Cerebellar nuclear complex (tissue), 1 donor: ENCODE results near the gene OTUB1.

Experiments used
- DNase-seq, 2 experiments: peaks; one replicate each; lab custom pipeline; 2025; lab: John Stamatoyannopoulos, UW

The OTUB1 gene

DNA sequence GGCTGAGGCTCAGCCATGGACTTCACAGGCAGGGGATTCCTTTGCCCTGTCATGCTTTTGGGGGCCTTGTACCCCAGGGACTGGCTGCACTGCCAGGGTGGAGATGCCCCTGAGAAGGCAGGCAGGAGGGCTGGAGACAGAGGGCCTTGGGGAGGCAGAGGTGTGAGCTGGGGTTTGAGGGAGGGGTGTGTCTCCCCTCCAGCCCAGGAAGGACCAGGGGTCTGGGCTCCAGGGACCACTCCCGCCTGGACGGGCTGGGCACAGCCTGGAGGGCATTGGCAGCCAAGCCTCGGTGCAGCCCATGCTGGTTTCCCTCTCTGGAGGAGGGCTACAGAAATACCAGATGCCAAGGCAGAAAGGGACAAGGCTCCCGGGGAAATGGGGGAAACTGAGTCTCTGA, 19.5 kb downstream of the OTUB1 start:
- no peak for DNase-seq

DNA sequence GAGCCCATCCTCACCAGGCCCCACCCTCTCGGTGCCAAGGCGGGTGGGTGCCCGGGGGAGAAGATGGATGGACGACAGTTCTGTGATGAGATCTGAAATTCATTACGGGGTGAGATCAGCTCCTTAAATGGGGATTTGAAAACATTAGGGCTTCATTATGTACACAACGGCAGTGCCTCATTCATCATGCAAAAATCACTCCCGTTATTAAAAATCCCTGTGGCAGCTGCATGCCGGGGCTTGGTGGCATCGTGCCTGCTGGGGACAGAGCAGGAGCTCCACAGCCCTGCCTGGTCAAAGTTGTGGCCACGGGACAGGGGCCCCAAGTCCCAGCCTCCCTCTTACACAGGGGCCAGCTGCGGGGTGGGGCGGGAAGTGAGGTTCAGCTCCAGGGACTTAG, 20.2 kb downstream of the OTUB1 start:
- no peak for DNase-seq

DNA sequence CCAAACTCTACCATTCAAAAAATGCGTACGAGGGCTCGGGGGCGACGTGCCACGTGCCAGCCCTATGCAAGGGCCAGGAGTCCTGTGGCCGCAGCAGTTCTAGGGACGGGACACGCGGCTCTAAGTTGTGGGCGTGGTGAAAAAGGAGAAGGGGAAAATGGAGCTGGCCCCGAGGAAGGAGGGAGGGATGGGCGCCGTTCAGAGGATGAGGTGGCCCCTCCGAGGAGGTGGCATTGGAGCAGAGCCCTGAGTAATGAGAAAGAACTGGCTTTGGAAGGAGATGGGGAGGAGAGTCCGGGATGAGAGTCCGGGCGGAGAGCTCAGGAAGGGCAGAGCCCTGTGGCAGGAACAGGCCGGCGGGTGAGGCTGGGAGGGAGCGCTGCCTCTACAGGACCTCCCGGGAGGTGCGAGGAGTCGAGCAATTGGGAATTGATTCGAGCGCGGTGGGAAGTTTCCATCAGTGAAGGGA, 21.0 kb downstream of the OTUB1 start:
- DNase-seq = no peak

DNA sequence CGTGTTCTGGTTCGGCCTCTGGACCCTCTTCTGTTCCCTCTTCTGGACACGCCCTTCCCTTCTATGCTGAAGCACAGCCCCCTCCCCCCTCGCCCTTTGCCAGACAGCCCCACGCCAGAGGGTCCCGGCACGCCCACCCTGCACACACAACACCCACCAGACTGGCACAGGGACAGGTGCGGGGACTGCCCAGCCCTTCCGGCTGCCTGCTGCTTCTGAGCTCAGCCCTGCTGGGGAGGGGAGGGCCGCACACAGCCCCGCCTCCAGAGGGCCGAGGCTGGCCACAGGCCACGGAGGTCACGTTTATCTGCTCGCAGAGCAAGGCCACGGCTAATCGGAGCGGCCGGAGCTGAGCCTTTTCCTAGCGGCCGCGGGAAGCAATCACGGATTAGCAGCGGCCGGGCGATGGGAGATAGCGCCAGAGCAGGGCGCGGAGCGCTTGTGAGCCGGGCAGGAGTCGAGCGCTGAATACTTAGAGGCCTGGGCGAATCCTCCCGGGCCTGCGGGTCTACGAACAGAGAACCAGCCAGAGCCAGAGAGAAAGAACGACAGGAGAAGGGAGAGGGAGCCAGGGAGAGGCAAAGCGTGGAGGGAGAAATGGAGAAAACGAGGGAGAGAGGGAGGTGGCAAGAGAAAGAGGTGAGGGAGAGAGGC, 21.5 kb downstream of the OTUB1 start:
- DNase-seq = no peak

DNA sequence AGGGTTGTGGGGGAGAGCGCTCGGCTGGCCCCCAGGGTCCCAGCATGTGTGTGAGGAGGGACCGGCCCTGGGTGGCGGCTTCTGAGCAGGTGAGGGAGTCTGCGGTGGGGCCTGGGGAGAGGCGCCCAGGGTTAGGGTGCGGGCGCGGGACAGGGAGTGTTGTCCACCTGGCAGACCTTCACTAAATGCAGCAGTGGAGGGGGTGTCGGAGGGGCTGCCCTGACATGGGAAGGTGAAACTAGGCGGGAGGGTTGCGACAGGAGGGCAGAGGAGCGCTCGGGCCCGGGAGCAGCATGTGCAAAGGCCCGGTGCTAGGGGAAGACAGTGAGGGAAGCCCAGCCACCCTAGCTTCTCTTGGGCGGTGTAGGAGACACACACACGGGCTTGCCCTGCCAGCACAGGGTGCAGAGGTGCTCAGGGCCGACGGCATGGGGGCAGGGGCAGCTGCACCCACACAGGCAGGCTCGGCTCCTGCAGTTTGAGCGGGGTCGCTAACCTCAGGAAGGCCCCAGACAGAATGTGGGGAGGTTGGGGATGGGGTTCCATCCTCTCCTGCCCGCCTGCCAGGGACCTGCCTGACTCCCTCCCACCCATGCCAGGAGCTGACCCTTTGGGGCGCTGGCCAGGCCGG, 22.2 kb downstream of the OTUB1 start:
- DNase-seq = no peak

DNA sequence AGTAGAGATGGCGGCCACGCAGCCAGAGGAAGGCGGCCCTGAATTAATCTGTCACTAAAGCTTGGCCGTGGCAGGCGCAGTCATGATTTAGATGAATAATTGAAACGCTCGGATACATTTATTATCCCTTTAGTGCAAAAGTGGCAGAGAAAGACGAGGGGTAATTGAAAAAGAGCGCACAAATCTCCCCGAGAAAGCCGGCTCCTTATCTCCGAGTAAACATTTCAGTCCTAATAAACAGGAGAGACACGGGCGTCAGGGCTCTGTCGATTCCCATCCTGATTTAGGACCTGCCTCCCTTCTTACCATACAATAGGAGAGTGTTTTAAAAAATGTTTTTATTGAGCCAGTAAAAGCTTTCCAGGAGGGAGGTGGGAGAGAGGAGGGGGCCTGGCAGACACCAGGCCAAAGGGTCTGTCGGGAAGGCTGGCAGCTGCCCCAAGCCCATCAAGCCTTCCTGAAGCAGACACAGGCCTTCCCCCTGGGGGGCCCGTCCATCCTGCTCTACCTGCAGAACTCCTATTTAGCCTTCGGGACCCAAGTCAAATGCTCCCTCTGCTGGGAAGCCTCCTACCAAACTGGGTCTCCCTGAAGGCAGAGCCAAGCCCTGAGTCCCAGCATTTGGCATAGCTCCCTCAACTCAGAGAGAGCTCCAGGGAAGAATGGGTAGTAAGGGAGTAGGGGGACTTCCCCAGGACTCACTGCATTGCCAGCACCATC, 22.8 kb downstream of the OTUB1 start:
- no peak for DNase-seq

DNA sequence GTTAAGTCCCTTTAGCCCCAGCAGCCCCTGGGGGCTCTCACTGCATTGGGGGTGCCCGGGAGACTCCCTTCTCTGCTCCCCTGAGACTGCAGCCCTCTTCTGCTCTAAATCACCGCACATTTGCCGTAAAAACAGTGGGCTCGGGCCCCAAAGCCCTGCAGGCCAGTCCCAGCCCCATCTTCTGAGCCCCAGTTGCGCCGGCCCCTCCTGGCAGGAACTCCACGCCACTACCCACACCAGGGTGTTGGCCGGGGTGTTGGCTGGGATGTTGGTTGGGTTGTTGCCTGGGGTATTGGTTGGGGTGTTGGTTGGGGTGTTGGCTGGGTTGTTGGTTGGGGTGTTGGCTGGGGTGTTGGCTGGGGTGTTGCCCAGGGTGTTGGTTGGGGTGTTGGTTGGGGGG, 23.5 kb downstream of the OTUB1 start:
- no peak for DNase-seq

DNA sequence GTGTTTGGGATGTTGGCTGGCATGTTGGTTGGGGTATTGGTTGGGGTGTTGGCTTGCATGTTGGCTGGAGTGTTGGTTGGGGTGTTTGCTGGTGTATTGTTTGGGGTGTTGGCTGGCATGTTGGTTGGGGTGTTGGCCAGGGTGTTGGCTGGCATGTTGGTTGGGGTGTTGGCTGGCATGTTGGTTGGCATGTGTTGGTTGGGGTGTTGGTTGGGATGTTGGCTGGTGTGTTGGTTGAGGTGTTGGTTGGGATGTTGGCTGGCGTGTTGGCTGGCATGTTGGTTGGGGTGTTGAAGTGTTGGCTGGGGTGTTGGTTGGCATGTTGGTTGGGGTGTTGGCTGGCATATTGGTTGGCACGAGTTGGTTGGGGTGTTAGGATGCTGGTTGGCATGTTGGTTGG, 24.5 kb downstream of the OTUB1 start:
- no peak for DNase-seq

DNA sequence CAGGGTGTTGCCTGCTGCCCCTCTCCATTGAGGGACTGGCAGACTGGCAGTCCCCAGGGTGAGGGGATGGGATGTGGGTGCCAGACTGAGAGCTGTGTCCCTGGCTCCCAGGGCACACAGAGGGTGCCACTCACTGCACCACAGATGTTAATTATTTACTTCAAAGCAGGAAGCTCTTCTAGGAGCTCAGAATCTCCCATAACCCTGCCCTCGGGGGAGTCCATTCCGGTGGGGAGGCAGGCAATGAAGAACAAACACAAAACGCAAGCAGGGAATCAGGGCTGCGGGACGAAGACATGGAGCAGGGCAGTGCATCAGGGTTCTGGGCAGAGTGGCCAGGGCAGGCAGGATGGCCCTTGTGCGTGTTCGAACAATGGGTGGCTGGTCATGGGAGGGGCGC, 25.1 kb downstream of the OTUB1 start:
- no peak for DNase-seq

DNA sequence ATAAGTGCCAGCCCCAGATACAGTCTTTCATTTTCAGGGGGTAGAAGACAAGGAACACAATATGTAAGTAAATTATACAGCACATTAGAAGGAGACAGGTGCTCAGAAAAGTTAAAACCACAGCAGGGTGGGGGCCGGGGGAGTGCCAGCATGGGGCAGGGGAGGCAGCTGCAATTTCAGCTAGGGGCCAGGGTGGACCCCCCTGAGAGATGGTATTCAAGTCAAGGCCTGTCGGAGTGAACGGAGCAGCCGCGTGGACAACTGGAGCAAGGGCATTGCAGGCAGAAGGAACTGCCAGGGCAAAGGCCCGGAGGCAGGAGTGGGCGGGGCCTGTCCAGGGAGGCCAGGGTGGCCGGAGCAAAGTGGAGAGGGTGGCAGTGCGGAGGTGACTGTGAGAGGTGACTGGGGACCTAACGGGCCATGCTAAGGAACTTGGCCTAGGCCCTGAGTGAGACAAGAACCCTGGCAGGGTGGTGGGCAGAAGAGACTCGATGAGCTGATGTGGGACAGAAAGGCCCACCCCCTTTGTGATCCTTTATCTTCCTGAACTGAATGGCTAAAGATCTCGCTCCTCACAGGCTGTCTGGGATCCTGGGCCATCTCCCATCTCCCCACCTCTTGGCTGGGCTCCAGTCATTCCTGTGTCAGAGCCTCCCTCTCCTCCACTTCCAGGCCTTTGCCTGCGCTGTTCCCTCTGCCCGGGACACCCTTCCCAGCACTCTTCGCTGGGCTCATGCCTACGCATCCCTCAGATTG, 27.1 kb downstream of the OTUB1 start:
- DNase-seq = no peak

DNA sequence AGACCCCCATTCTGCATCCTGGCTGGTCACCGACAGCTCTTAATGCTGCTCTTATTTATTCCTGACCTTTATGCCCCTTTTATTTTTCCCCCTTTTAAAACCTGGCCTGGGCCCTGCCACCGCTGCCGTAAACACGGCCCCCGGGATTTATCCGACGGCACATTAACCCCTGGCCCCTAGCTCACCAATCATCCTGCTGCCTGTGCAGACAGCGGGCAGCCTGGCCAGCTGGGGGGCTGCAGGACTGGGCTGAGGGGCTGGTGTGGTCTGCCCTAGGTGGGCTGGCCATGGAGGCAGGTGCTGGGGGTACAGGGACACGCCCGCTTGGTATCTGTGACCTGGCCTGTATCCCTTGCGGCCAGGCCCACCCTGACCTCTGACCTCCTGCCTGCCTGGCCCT, 28.1 kb downstream of the OTUB1 start:
- no peak for DNase-seq

DNA sequence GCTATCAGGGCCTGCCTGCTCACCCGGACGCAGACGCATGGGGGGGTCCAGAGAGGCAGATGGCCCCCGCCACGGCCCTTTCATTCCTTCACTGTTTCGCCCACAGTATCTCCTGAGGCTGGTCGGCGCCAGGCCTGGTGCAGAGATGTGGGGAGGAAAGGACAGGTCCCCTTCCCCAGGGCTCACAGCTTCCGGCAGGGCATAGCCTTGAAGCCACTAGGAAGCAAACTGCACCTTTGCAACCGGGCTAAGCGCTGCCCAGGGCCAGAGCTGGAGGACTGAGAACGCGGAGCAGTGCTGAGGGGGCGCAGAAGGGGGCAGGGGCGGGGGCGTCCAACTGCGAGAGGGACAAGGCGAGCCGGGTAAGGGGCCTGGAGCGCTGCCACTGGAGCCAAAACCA, 29.3 kb downstream of the OTUB1 start:
- DNase-seq = no peak

DNA sequence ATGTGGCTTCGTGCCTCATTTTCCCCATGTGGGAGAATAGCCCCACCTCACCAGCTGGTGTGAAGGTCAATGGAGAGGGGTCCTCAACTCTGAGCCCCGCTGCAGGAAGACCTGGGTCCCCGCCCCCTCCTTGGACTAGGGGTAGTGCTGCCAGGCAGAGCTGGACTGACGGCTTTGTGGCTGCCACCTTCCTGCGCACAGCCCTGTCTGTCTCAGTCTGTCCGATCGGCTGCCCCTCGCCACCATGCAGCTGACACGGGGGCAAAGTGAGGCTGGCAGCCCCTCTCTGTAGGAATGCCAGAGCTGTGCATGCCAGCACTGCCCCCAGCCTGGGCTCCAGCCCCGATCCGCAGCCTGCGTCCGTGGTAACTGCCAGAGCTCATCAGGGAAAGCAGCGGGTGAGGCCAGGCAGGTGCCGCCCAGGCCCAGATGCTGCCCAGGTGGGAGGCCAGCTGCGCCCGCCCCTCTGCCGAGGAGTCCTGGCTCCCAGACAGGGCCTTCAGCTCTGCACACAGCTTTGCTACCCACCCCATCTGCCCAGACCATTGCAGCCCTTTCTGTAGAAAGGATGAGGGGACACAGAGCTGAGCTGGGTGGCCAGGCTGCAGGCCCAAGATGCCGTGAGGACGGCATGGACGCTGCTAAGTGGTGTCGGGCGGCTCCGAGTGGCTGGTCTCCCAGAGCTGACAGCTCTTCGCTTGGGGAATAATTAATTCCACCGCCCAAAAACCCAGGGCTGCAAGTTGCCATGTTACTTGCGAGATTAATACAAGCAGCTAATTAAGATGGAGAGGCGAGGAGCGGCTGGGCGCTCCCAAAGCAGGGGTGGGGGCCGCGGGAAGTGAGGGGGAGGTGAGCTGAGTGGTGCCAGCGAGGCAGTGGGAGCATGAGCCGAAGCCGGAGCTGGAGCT, 30.0 kb downstream of the OTUB1 start:
- DNase-seq = no peak

DNA sequence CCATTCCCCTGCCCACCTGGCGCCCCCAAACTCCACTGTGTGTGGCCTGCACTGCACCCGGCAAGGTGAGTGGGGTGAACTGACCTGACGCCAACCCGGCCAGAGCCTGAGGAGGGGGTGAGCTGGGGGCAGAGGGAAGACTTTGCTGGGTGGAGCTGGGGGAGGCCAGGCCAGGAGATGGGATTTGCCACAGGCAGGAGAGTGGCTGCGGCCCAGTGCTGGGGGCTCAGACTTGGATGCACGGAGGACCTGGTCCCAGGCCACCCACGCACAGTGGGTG, 31.6 kb downstream of the OTUB1 start:
- DNase-seq = no peak

DNA sequence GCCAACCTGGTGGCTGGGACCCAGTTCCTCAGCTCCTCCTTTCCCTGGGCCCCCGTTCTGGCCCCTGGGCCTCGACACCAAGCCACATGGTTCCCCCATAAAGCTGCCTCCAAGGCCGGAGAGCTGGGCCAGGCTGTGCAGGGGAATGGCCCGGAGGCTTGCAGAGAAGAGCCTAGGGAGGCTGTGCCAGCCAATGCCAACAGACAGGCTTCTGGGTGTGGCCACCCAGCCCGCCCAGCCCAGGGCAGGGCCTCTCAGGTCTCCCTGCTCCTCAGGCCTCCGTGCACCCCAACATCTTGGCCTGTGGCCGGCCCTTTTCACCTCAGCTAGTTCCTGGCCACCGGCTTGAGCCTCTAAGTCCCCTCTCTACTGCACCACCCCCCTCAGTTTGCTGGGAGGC, 32.1 kb downstream of the OTUB1 start:
- DNase-seq = no peak

DNA sequence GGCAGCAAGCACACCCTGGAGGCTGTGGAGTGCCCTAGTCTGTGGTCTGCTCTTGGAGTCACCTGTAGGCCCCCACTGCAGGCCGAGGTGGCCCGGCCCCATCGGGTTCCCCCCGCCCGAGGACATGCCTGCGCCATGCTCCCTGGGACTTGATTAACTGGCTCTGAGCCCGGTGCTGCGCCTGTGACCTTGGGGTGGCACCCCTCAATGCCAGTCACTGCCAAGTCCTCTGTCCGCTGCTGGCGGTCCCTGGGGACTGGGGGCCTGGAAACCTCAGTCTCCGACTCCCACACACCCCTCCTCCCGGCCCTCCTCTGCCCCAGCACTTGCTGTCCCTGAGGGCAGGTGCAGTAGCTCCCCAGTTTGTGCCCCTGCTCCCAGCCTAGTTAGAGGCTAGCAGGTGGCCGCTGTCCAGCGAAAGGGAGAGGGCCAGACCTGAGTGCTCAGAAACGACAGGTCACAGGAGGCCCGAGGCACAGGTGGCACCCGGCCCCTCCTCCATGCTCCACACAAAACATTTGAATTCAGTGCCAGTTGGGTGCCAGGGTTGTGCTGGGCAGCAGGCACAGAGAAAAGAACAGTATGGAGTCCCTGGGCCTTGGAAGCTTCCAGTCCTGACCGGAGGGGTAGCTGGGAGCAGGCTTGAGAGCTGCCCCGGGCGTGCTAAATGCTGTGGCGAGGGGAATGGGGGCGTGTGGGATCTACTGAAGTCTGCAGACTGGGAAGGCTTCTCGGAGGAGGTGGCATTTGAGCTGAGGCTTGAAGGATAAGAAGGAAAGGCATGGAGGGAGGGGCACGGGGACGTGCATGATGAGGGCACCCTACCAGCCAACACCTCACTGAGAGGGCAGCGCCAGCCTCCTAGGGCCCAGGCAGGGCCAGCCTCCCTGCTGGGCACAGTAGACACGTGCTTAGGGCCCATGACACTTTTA, 33.1 kb downstream of the OTUB1 start:
- DNase-seq = no peak

DNA sequence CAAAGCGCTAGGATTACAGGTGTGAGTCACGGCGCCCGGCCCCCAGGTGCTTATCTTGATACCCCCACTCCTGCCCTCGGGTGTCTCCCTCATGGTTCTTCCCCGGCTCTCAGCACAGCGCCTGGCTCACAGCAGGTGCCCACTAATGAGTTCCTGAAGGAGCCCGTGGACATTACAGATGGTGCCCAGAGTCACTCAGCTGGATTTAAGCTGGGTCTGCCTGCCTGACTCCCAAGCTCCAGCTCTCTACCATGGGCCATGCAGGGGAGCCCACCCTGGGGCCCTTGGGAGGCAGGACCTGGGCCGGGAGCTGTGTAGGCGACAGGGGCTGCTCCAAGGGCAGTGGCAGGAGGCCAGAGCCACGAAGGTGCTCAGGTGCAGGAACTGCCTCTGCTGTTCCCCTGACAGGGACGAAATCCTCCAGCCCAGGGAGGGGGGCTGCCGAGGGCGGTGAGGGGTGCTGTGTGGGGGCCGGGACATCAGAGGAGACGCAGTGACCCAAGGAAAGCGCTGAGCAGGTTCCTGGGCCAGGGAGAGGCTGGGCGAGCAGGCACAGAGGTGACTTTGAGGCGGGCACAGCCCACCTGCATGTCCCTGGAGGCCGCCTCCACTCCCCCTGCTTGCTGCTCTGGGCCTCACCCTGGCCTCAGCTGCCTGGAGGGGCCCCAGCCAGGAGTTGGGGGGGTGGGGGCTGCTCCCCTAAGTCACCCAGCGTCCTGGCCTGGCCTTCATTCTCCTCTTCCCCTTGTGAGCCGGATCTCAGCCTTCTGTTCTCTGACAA, 34.9 kb downstream of the OTUB1 start:
- no peak for DNase-seq

DNA sequence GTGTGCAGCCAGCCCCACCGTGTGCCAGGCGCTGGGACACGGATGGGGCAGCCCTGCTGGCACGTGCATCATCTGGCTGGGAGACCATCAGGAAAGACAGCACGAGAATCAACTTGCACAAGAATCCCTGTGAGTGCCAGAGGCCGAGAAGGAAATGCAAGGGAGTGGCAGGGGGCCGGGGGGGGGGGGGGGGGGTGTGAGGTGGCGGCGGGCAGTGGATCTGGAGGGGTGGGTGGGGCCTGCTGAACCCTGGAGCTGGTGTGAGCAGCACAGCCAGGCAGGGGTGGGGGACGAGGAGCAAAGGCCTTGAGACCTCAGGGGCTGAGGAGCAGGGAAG, 35.5 kb downstream of the OTUB1 start:
- no peak for DNase-seq

DNA sequence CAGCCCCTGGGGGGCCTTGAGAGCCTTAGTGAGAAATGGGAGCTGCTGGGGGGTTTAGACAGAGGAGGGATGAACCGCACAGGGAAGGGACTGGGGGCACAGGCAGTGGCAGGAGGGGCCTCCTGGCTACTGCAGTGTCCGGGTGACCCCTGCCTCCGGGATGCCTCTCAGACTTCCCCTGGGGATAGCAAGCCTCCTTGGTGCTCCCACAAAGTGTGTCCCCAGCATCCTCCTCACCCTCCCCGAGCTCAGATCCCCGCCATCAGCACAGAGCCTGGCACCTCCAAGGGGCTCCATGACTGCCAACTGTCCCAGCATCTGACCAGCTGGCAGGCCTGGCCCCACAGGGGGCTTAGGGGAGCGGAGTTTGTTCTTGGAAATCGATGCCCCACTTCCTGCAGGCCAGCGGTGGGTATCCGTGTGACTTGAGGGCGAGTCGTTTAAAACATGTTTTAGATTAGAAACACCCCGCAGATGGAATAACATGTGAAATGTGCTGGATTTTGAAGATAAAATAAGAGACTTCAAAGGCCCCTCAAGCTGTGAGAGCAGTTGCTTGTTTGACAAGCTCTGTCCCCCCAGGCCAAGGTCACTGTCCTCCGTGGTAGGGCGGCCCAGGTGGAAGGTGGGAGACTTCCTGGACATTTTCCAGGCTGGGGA, 36.0 kb downstream of the OTUB1 start:
- DNase-seq = no peak
